GM19397 (cell line): ENCODE data around the gene CAP1.
"Not testable (repeated sequence)": the region's sequence is repeated elsewhere in the genome, so short reads cannot be mapped to it uniquely, and the experiment has no call there.

ENCODE experiments used
- ATAC-seq: cut with Tn5 transposase; IDR thresholded peaks from one replicate; pipeline ENCODE4 v1.9.1; 2021; ENCODE audit warnings: mild to moderate bottlenecking, moderate library complexity; ENCODE audit not compliant: unreplicated experiment

CAP1 gene

GRCh38 chr1:40040511-40041465 lies at the start of gene CAP1:
CAP1 (plus strand) TSS chr1:40040729; CDS start chr1:40059347, 18,618 bp downstream.
- peak; percentile 80 for ATAC-seq

- ATAC-seq, result no peak
Observed at GRCh38 chr1:39992234-39992633, 48.3 kb upstream of the CAP1 start.

DNA sequence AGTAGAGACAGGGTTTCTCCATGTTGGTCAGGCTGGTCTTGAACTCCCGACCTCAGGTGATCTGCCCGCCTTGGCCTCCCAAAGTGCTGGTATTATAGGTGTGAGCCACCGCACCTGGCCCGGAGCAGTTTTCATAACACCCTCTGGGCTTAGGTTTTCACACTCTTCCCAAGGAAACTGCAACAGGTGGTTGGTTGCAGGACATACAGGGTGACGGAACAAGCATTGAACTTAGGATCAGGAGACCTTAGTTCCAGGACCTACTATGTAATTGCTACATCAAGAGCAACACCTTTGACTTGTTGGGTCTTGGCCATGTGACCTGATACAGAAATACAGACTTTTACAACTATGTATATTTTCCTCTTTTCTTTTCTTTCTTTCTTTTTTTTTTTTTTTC lies 47.6 kb upstream of the CAP1 start:
- no peak for ATAC-seq

GRCh38 chr1:39995973-39996393 lies 44.5 kb upstream of the CAP1 start:
- ATAC-seq, result peak; percentile 80

DNA sequence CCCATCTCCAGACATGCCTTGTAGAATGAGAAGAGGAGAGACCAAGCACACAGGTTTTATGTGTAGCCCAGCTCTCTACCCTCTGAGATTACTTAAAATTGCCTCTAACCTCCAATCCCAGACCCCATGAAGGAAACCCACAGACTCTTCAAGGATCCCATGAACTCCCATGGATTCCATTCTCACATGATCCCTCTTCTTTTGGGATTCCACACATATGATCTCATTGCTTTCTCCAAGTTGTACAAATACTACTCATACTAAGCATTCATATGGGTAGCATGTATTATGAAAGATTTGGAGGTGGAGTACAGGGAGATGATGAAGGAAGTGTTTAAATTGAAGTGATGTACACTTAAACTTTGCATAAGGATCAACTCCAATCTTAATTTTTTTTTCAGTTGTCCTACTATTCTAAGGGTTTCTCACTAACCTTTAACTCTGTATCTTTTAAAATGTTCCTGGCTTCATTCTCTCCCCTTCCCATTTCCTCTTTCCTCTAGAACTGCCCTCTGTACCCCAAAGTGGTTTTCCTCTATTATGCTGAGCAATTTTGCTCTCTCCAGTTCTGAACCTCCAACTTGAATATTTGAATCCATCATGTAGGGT lies 44.0 kb upstream of the CAP1 start:
- ATAC-seq, result no peak

- no peak for ATAC-seq
Observed at GRCh38 chr1:40001456-40001855, 39.1 kb upstream of the CAP1 start.

GRCh38 chr1:40003156-40004093 lies 37.1 kb upstream of the CAP1 start:
- no peak for ATAC-seq

GRCh38 chr1:40004857-40005256 lies 35.7 kb upstream of the CAP1 start:
- no peak for ATAC-seq

DNA sequence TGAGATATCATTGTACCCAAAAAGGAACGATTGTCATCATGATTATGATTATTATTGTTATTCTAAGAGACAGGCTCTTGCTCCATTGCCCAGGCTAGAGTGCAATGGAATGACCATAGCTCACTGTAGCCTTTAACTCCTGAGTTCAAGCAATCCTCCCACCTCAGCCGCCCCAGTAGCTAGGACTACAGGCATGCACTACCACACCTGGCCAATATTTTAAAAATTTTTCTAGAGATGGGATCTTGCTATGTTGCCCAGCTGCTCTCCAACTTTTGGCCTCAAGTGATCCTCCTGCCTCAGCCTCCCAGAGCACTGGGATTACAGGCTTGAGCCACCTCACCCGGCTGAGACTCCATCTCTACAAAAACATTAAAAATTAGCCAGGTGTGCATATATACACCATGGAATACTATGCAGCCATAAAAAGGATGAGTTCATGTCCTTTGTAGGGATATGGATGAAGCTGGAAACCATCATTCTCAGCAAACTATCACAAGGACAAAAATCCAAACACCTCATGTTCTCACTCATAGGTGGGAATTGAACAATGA lies 33.0 kb upstream of the CAP1 start:
- not testable (repeated sequence) for ATAC-seq

GRCh38 chr1:40011198-40011597 lies 29.3 kb upstream of the CAP1 start:
- ATAC-seq, result no peak

DNA sequence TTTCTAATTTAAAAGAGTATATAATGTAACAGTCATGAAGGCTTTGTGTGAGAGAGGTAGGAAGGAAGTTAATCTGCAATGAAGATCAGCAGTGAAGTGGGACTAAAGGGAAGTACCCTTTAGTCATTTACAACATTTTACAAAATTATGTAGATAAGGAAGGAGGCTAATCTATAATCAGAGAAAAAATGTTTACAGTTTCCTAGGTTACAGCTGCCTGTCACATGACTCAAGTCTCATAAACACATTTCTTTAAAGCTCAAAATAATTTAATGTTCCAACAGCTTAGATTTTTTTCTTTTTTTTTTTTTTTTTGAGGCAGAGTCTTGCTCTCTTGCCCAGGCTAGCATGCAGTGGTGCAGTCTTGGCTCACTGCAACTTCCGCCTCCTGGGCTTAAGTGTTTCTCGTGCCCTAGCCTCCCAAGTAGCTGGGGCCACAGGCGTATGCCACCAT lies 26.2 kb upstream of the CAP1 start:
- no peak for ATAC-seq

GRCh38 chr1:40014812-40015594 lies 25.5 kb upstream of the CAP1 start:
- no peak for ATAC-seq

- no peak for ATAC-seq
Observed at GRCh38 chr1:40017951-40018575, 22.5 kb upstream of the CAP1 start.

- no peak for ATAC-seq
Observed at GRCh38 chr1:40020447-40021085, 20.0 kb upstream of the CAP1 start.

DNA sequence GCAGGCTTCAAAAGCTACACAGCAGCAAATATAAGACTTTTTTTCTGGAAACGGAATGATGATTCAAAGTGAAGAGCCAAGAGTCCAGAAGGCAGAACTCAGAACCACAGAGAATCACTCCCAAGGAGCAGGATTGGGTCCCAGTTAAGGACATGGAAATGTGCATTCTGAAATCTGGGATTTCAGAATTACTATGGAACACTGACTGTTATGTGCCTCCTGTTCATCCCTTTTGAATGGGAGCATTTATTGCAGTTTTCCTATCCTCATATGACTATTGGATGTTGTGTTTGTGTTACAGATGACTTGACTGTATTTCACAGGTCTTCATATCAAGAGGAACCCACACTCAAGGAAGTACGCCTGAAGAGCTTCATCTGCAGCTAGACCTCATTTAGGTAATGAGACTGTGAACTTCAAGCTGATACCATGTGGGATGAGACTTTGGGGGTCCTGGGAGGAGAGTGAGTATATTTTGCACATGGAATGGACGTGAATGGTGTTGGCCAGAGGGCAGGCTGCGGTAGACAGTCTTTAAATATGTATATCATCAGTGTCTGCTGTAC lies 17.1 kb upstream of the CAP1 start:
- ATAC-seq, result no peak

GRCh38 chr1:40024671-40025070 lies 15.9 kb upstream of the CAP1 start:
- ATAC-seq, result no peak

DNA sequence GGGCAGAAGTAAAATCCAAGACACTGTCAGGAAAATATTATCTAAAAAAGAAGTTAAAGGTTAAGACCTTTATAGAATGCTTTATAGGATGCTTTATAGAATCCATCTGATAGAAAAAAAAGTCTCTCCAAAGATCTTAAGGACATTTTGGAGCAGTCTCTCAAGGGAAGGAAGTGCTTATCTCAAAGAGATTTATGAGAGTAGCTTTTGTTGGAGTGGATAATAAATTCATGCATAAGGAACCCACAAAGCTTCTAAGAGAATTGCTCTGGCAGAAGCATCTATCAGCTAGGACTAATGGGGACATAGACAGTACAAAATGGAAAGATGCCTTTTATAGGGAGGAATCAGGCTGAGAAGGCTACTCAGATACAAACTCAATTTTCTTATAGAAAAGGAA lies 12.9 kb upstream of the CAP1 start:
- no peak for ATAC-seq

GRCh38 chr1:40029608-40030007 lies 10.9 kb upstream of the CAP1 start:
- no peak for ATAC-seq
